LNCAP (cell line): Measurements from ENCODE around the gene MXRA7.

Experiments
- TF ChIP-seq, protein P1 (sequence below): fragments of 450-650 bp; IDR thresholded peaks from 2 replicates; pipeline ENCODE4 v1.5.1; 2017; ENCODE audit warnings: mild to moderate bottlenecking

The MXRA7 gene

DNA sequence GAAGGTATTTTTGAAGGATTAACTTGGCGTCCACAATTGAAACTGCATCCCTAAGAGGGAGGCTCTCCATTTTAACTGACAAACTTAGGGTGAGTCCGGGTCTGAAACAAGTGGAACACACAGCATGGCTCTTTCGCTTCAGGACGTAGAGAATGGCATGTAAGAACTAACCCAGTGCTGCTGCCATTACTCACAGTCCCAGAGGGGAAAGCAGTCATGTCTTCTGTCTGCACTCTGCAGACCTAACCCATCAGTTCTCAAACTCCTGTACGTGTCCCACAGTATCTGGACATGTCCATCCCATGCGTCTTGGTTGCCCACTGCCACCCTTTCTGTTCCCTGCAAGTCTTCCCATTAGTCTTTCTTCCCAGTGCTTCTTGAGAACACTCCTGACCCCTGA, 67.8 kb downstream of the MXRA7 start:
- TF ChIP-seq, protein P1, sequence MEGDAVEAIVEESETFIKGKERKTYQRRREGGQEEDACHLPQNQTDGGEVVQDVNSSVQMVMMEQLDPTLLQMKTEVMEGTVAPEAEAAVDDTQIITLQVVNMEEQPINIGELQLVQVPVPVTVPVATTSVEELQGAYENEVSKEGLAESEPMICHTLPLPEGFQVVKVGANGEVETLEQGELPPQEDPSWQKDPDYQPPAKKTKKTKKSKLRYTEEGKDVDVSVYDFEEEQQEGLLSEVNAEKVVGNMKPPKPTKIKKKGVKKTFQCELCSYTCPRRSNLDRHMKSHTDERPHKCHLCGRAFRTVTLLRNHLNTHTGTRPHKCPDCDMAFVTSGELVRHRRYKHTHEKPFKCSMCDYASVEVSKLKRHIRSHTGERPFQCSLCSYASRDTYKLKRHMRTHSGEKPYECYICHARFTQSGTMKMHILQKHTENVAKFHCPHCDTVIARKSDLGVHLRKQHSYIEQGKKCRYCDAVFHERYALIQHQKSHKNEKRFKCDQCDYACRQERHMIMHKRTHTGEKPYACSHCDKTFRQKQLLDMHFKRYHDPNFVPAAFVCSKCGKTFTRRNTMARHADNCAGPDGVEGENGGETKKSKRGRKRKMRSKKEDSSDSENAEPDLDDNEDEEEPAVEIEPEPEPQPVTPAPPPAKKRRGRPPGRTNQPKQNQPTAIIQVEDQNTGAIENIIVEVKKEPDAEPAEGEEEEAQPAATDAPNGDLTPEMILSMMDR, result no peak

DNA sequence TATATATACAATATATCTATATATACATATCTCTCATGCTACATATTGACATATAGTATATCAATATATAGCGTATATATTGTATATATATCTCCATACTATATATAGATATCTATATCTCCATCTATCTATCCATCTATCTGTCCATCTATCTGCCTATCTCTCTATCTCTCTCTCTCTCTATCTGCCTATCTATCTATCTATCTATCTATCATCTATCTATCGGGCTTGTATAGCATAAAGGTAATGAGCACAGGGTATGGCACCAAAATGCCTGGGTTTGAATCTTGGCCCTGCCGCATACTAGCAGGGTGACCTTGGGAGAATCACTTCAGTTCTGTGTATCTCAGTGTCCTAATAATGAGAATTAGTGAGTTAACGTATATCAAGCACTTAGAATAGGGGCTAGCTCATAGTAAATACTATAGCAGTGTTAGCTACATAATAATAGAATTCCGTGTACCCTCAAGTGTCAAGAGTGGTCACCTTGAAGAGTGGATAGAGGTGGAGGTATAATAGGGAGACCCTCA, 68.7 kb downstream of the MXRA7 start:
- TF ChIP-seq, protein P1, result no peak

DNA sequence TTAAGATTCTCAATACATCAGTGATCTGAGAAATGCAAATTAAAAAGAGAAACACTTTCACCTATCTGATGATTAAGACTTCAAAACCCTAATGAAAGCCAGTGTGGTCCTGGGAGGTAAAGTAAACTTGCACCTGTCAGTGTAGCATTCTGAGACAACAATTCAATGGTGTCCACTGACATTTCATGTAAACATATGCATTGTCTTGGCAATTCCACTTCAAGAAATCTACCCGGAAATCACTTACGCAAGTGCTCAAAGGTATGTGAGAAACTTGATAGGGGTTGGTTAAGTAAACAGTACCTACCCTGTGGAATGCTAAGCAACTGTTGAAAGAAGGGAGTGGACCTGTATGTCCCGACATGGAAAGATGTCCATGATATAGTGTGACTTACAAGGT, 69.3 kb downstream of the MXRA7 start:
- TF ChIP-seq, protein P1, result no peak

DNA sequence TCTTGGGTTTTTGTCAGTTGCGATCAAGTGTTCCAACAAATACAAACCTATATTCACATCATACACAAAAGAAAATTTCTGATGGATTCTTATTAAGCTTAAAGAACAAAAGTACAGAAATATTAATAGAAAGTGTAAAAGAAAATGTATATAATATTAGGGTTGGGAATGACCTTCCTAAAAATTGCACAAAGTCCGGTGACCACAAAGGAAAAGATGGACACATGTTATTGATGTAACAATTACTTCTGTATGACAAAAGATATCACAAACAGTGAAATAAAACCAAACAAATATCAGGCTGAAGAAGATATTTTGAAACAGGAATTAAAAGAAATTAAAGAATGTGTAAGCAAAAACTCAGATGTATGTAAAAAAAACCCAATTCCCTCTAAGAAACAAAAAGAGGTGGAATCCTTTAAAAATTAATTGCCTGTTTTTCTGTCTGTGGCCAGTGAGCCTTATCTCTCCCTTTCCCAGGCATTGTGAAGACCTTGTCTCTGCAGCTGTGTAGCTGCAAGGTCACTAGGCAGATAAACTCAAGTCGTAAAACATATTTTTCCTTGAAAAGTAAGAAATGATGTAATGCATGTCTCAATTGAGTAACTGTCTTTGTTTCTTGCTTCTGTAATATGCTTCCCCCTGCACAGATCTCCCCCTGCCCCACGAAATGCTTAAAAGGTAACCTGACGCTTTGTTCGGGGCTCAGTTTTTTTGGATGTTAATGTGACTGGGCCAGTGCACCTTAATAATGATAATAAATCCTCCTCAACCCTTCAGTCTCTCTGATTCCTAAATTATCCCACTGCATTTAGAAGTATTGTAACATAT, 70.0 kb downstream of the MXRA7 start:
- TF ChIP-seq, protein P1, result no peak

DNA sequence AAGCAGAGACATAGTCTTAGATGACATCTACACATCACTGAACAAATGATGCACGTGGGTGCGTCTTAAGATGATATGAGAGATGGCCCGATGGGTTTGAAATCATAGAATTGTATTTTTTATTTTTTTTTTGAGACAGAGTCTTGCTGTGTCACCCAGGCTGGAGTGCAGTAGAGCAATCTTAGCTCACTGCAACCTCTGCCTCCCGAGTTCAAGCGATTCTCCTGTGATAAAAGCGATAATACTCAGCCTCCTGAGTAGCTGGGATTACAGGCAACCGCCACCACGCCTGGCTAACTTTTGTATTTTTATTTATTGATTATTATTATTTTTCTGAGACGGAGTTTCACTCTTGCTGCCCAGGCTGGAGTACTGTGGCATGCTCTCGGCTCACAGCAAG, 72.5 kb downstream of the MXRA7 start:
- TF ChIP-seq, protein P1, result no peak

DNA sequence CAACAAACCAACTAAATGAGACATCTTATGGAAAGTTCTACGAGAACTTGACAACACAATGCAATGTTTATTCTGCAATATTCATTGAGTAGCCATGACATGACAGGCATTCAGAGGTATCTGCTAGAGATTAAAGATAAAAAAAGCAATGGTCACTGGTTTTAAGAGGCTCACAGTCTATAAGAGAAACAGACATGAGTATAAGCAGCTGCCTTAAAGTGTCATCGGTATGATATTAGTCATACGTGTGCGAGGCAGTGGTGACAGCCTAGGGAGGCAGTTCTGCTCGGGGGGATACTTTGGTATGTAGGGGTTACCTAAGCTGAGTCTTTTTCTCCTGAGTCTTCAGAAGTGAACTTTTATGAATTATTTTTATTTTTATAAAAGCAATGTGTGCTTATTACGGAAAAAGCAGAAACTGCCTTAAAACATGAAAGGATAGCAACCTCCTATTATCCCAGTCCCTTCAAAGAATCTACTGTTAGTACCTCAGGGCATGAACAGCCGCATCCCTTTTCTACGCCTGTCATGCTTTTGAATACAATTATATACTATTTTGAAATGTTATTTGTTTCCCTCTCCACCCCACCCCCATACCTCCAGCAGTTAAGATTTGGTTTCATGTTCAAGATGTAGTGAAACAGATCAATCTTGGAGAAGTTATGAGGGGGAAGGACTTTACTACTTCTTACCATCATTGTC, 75.0 kb downstream of the MXRA7 start:
- TF ChIP-seq, protein P1, result no peak

DNA sequence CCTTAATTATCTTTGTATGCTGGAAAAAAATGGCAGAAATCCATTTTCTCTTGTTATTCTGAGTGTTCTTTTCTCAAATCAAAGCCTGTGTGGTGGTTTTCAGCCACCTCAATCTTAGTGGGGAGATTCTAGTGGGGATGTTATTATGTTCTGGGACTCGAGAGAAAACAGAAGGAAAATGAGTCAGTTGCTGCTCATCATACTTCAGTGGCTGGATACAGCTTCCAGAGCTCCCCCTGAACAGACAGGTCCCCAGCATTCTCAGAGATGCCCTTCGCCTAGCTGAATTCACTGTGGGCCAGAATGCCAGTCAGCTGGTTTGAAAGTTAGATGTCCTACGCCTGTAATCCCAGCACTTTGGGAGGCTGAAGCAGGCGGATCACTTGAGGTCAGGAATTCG, 75.7 kb downstream of the MXRA7 start:
- TF ChIP-seq, protein P1, result no peak
